ENCODE measurements around the gene CUX1. TPM values are rescaled to one million over a fixed set of nuclear protein-coding genes. Genes with fewer than 3 reads are reported as not detected.
A peak's percentile ranks its signal among the peaks of the same experiment; 100 is the strongest.
"Not testable (repeated sequence)": the region's sequence is repeated elsewhere in the genome, so short reads cannot be mapped to it uniquely, and the experiment has no call there.

Gene CUX1
- total RNA-seq, 3 donors from 2014 or later = 35.1 to 54.4 (median 41.1) TPM

GRCh38 chr7:101882595-101883564 is 65.5 kb downstream of the CUX1 start:
- peak; percentile 61 to 65 for DNase-seq (ENCODE audit: low spot score in 2 of 2)
- H3K27ac ChIP-seq = peak overlapping the region; percentile 67 to 68
- no peaks in the 10 kb centered on the region for H3K27me3 ChIP-seq
- H3K4me3 ChIP-seq = no peak overlapping the region
- intact Hi-C loops (cut with DNase I; ENCODE audit: low total_unique reads) = no loop called here
- no peaks in the 10 kb centered on the region for H3K36me3 ChIP-seq
- no peaks in the 10 kb centered on the region for H3K9me3 ChIP-seq
- TF ChIP-seq POLR2A (IDR thresholded peaks at IDR 0.05) (no peak), POLR2AphosphoS5 (IDR thresholded peaks at IDR 0.05) (peak in 1 of 3 donors; percentile 54)
- H3K4me1 ChIP-seq = peaks cover 0 to 5% of the 10 kb centered on the region in 2 donors

GRCh38 chr7:101884671-101885596 is 67.5 kb downstream of the CUX1 start:
- Histone ChIP-seq H3K27me3 (no peaks in the 10 kb centered on the region), H3K27ac (no peak overlapping the region), H3K4me1 (peaks cover 0 to 5% of the 10 kb centered on the region in 2 donors), H3K36me3 (no peaks in the 10 kb centered on the region), H3K9me3 (no peaks in the 10 kb centered on the region), H3K4me3 (no peak overlapping the region)
- intact Hi-C loops (cut with DNase I; ENCODE audit: low total_unique reads) = no loop called here
- TF ChIP-seq POLR2A (IDR thresholded peaks at IDR 0.05) (no peak), POLR2AphosphoS5 (IDR thresholded peaks at IDR 0.05) (no peak), CTCF (IDR thresholded peaks at IDR 0.05) (no peak)
- DNase-seq (ENCODE audit: low spot score in 2 of 2) = no peak

GRCh38 chr7:101885597-101885955 is 68.2 kb downstream of the CUX1 start:
- H3K27ac ChIP-seq = no peak overlapping the region

GRCh38 chr7:101887352-101887751 is 69.9 kb downstream of the CUX1 start:
- intact Hi-C loops (cut with DNase I; ENCODE audit: low total_unique reads); H3K36me3 ChIP-seq; H3K9me3 ChIP-seq; H3K4me1 ChIP-seq; H3K4me3 ChIP-seq; H3K27me3 ChIP-seq; H3K27ac ChIP-seq; DNase-seq (ENCODE audit: low spot score in 2 of 2): not testable (repeated sequence)

More at GRCh38 chr7:101885597-101885955, 68.2 kb downstream of the CUX1 start:
- peaks cover 0 to 5% of the 10 kb centered on the region in 2 donors for H3K4me1 ChIP-seq
- H3K9me3 ChIP-seq = no peaks in the 10 kb centered on the region
- intact Hi-C loops (cut with DNase I; ENCODE audit: low total_unique reads) = no loop called here
- H3K27me3 ChIP-seq = no peaks in the 10 kb centered on the region
- no peak overlapping the region for H3K4me3 ChIP-seq
- H3K36me3 ChIP-seq = no peaks in the 10 kb centered on the region
- no peak for DNase-seq (ENCODE audit: low spot score in 2 of 2)
- TF ChIP-seq CTCF (IDR thresholded peaks at IDR 0.05) = no peak

- H3K4me1 ChIP-seq; H3K27ac ChIP-seq; H3K36me3 ChIP-seq; H3K27me3 ChIP-seq; intact Hi-C loops (cut with DNase I; ENCODE audit: low total_unique reads); H3K9me3 ChIP-seq; H3K4me3 ChIP-seq; DNase-seq (ENCODE audit: low spot score in 2 of 2): not testable (repeated sequence)
Measured at GRCh38 chr7:101888564-101888963, 71.1 kb downstream of the CUX1 start.

- TF ChIP-seq CTCF (IDR thresholded peaks at IDR 0.05) (no peak), POLR2AphosphoS5 (IDR thresholded peaks at IDR 0.05) (no peak), POLR2A (IDR thresholded peaks at IDR 0.05) (no peak)
- Histone ChIP-seq H3K4me3 (no peak overlapping the region), H3K36me3 (no peaks in the 10 kb centered on the region), H3K4me1 (no peaks in the 10 kb centered on the region), H3K27ac (no peak overlapping the region), H3K9me3 (no peaks in the 10 kb centered on the region), H3K27me3 (no peaks in the 10 kb centered on the region)
- no peak for DNase-seq (ENCODE audit: low spot score in 2 of 2)
- intact Hi-C loops (cut with DNase I; ENCODE audit: low total_unique reads) = no loop called here
Measured at GRCh38 chr7:101890749-101891523, 73.5 kb downstream of the CUX1 start.

Data from breast epithelium (tissue), 4 donors.